Stimulated activated CD8-positive, alpha-beta memory T cell treated with anti-CD3 and anti-CD28 coated beads, Interleukin-12 subunit alpha, Interleukin-12 subunit beta, amount 100 ng/mL, for 1 hour (primary cell): Measurements from ENCODE around the gene SLC39A5.
"Not testable (repeated sequence)": the region's sequence is repeated elsewhere in the genome, so short reads cannot be mapped to it uniquely, and the experiment has no call there.

Experiments used
- DNase-seq: peaks from one replicate; pipeline ENCODE4 v3.0.0-alpha.2; 2020; ENCODE audit warnings: low read depth

Gene SLC39A5

GRCh38 chr12:56280849-56281248, 51.0 kb downstream of the SLC39A5 start:
- no peak for DNase-seq

GRCh38 chr12:56282030-56282429, 52.2 kb downstream of the SLC39A5 start:
- no peak for DNase-seq

- DNase-seq: no peak
Measured at GRCh38 chr12:56282579-56282978, 52.7 kb downstream of the SLC39A5 start.

- not testable (repeated sequence) for DNase-seq
Measured at GRCh38 chr12:56284263-56284662, 54.4 kb downstream of the SLC39A5 start.

- no peak for DNase-seq
Measured at GRCh38 chr12:56286044-56286830, 56.4 kb downstream of the SLC39A5 start.
